WTC11 (cell line): ENCODE results near the gene CHKA.

Source experiments
- CBFB ChIP-seq: sonication (generic); formaldehyde crosslinking; IDR thresholded peaks from 2 replicates; pipeline ENCODE4 v1.8.1; 2022; ENCODE audit warnings: mild to moderate bottlenecking, low read depth, missing genetic modification reagents
- CTCF ChIP-seq: fragments of 200-600 bp; IDR thresholded peaks from 2 replicates; pipeline ENCODE4 v1.8.0; 2022; ENCODE audit warnings: antibody characterized with exemption
- ELF4 ChIP-seq: sonication (generic); formaldehyde crosslinking; IDR thresholded peaks from 2 replicates; pipeline ENCODE4 v1.8.1; 2022; ENCODE audit warnings: low read depth, mild to moderate bottlenecking, moderate library complexity, missing genetic modification reagents
- HMGA2 ChIP-seq: fragments of 250-450 bp; sonication (Bioruptor Pico); IDR thresholded peaks from 2 replicates; pipeline ENCODE4 v1.4.0; 2021; ENCODE audit warnings: mild to moderate bottlenecking, moderate library complexity
- IRF2 ChIP-seq: sonication (generic); formaldehyde crosslinking; IDR thresholded peaks from 2 replicates; pipeline ENCODE4 v1.8.0; 2022; ENCODE audit warnings: low read depth, missing genetic modification reagents, borderline replicate concordance
- PREB ChIP-seq: sonication (generic); formaldehyde crosslinking; IDR thresholded peaks from 2 replicates; pipeline ENCODE4 v1.8.1; 2022; ENCODE audit warnings: mild to moderate bottlenecking, missing genetic modification reagents, moderate library complexity, borderline replicate concordance
- SMAD3 ChIP-seq: sonication (generic); formaldehyde crosslinking; IDR thresholded peaks from 2 replicates; pipeline ENCODE4 v1.8.0; 2022; ENCODE audit warnings: missing genetic modification reagents, mild to moderate bottlenecking, borderline replicate concordance
- USF2 ChIP-seq: sonication (generic); formaldehyde crosslinking; IDR thresholded peaks from 2 replicates; pipeline ENCODE4 v1.8.1; 2023; ENCODE audit warnings: mild to moderate bottlenecking, missing genetic modification reagents, moderate library complexity
- ZNF416 ChIP-seq: fragments of 250-450 bp; sonication (Bioruptor Pico); IDR thresholded peaks from 2 replicates; pipeline ENCODE4 v1.9.0; 2021; ENCODE audit warnings: mild to moderate bottlenecking, inconsistent platforms
- ZNF423 ChIP-seq: fragments of 250-450 bp; sonication (Bioruptor Pico); IDR thresholded peaks from 2 replicates; pipeline ENCODE4 v2.1.2; 2022; ENCODE audit warnings: mild to moderate bottlenecking, moderate library complexity

GRCh38 chr11:68145120-68145866 lies 24.1 kb upstream of the CHKA start:
- no peak for TF ChIP-seq CBFB
- no peak for TF ChIP-seq SMAD3
- TF ChIP-seq USF2 = no peak
- no peak for TF ChIP-seq HMGA2 (CRISPR knock-in tag)
- no peak for TF ChIP-seq ZNF423 (CRISPR knock-in tag)
- TF ChIP-seq IRF2 (CRISPR knock-in tag) = no peak
- no peak for TF ChIP-seq CTCF
- no peak for TF ChIP-seq PREB
- TF ChIP-seq ZNF416 (CRISPR knock-in tag) = no peak
- no peak for TF ChIP-seq ELF4 (CRISPR knock-in tag)
